Ascending aorta (tissue), 2 donors: Measurements from ENCODE around the gene TKTL1. TPM values are rescaled to one million over a fixed set of nuclear protein-coding genes. Genes with fewer than 3 reads are reported as not detected.

Source experiments
- DNase-seq, 2 donors: peaks; one replicate each; pipeline ENCODE4 v3.0.0-alpha.2; 2019; ENCODE audit warnings: low spot score in 2 of 2
- H3K27ac ChIP-seq, 2 donors: fragments of 200-600 bp; sonication (generic); one replicate each; pipeline ENCODE4 v1.5.1; 2016 to 2017; ENCODE audit warnings: mild to moderate bottlenecking in 1 of 2
- H3K27me3 ChIP-seq: fragments of 200-600 bp; sonication (generic); one replicate; pipeline ENCODE4 v1.5.1; 2017
- H3K36me3 ChIP-seq, 2 donors: fragments of 200-600 bp; sonication (generic); one replicate each; pipeline ENCODE4 v1.5.1; 2016
- H3K4me1 ChIP-seq, 2 donors: fragments of 200-600 bp; sonication (generic); one replicate each; pipeline ENCODE4 v1.5.1; 2016 to 2017; ENCODE audit warnings: mild to moderate bottlenecking in 1 of 2
- H3K4me3 ChIP-seq, 2 donors: fragments of 200-600 bp; sonication (generic); one replicate each; pipeline ENCODE4 v1.5.1; 2016 to 2017; ENCODE audit warnings: mild to moderate bottlenecking in 1 of 2
- H3K9me3 ChIP-seq, 2 donors: fragments of 200-600 bp; sonication (generic); one replicate each; pipeline ENCODE4 v1.5.1; 2016
- CTCF ChIP-seq, 3 experiments: fragments of 200-600 bp in 2 of 3; fragments of 450-650 bp in 1 of 3; sonication (generic) in 2 of 3; IDR thresholded peaks; one replicate each; pipeline ENCODE4 v1.5.1; 2016 to 2019; ENCODE audit warnings: antibody characterized with exemption in 3 of 3, mild to moderate bottlenecking in 1 of 3, moderate library complexity in 1 of 3
- intact Hi-C: fragments of 100-400 bp; cut with DNase I; formaldehyde crosslinking; loops from one replicate; pipeline ENCODE4 v1.15.1; 2023
- total RNA-seq: library from RNA; depleted of rRNA; stranded (reverse); fragments of >200 nt; gene quantifications from one replicate; pipeline ENCODE4 v1.1.0, GENCODE V29; 2016

Gene TKTL1
- total RNA-seq, 1 donor from 2014 or later = not detected

- Histone ChIP-seq H3K27me3 (no peaks in the 10 kb centered on the region), H3K4me1 (peaks cover 0 to 10% of the 10 kb centered on the region in 2 donors), H3K36me3 (peaks cover 80 to 89% of the 10 kb centered on the region in 2 donors), H3K27ac (peak overlapping the region; percentile 19 to 43), H3K4me3 (no peak overlapping the region), H3K9me3 (no peaks in the 10 kb centered on the region)
- no peak for TF ChIP-seq CTCF (IDR thresholded peaks at IDR 0.05)
- intact Hi-C loops = no loop called here
- DNase-seq = no peak
Observed at GRCh38 chrX:154359362-154360154, 64.0 kb downstream of the TKTL1 start.

- peak overlapping the region; percentile 19 to 49 for H3K27ac ChIP-seq
- no peaks in the 10 kb centered on the region for H3K9me3 ChIP-seq
- H3K4me1 ChIP-seq = peaks cover 0 to 10% of the 10 kb centered on the region in 2 donors
- no peak for TF ChIP-seq CTCF (IDR thresholded peaks at IDR 0.05)
- H3K4me3 ChIP-seq = no peak overlapping the region
- peaks cover 78 to 89% of the 10 kb centered on the region in 2 donors for H3K36me3 ChIP-seq
- intact Hi-C loops = no loop called here
- no peak for DNase-seq
- no peaks in the 10 kb centered on the region for H3K27me3 ChIP-seq
Observed at GRCh38 chrX:154360155-154360713, 64.6 kb downstream of the TKTL1 start.

GRCh38 chrX:154362085-154362742 is 66.6 kb downstream of the TKTL1 start:
- no peaks in the 10 kb centered on the region for H3K27me3 ChIP-seq
- no peak for TF ChIP-seq CTCF (IDR thresholded peaks at IDR 0.05)
- H3K4me1 ChIP-seq = peaks cover 7 to 18% of the 10 kb centered on the region in 2 donors
- peak overlapping the region in 1 of 2 donors; percentile 52 for H3K27ac ChIP-seq
- H3K4me3 ChIP-seq = no peak overlapping the region
- H3K9me3 ChIP-seq = no peaks in the 10 kb centered on the region
- no peak for DNase-seq
- intact Hi-C loops = no loop called here
- H3K36me3 ChIP-seq = peaks cover 83 to 89% of the 10 kb centered on the region in 2 donors

- intact Hi-C loops = no loop called here
- no peak for DNase-seq
- Histone ChIP-seq H3K4me3 (no peak overlapping the region), H3K27me3 (no peaks in the 10 kb centered on the region), H3K36me3 (peaks cover 76 to 89% of the 10 kb centered on the region in 2 donors), H3K4me1 (peaks cover 7 to 20% of the 10 kb centered on the region in 2 donors), H3K27ac (peak overlapping the region in 1 of 2 donors; percentile 27), H3K9me3 (no peaks in the 10 kb centered on the region)
- no peak for TF ChIP-seq CTCF (IDR thresholded peaks at IDR 0.05)
Observed at GRCh38 chrX:154363706-154364439, 68.3 kb downstream of the TKTL1 start.

- intact Hi-C loops = no loop called here
- peak overlapping the region; percentile 20 to 94 for H3K27ac ChIP-seq
- peak overlapping the region in 1 of 2 donors; percentile 91 for H3K4me3 ChIP-seq
Observed at GRCh38 chrX:154365052-154365600, 69.5 kb downstream of the TKTL1 start.

More at GRCh38 chrX:154365052-154365600, 69.5 kb downstream of the TKTL1 start:
- no peak for DNase-seq
- peaks cover 7 to 15% of the 10 kb centered on the region in 2 donors for H3K4me1 ChIP-seq
- H3K36me3 ChIP-seq = peaks cover 68 to 84% of the 10 kb centered on the region in 2 donors
- no peaks in the 10 kb centered on the region for H3K9me3 ChIP-seq
- TF ChIP-seq CTCF (IDR thresholded peaks at IDR 0.05) = no peak
- no peaks in the 10 kb centered on the region for H3K27me3 ChIP-seq
